ENCODE results near the gene RAP1A.

GRCh38 chr1:111750856-111751255, 131.3 kb downstream of the RAP1A start:
- no peak for TF ChIP-seq EZH2 (IDR thresholded peaks at IDR 0.05; ENCODE audit: insufficient read depth, poor library complexity, severe bottlenecking)
- TF ChIP-seq EZH2phosphoT487 (IDR thresholded peaks at IDR 0.05; ENCODE audit: insufficient read depth, low read depth), result no peak

All from GM23248 (cell line).